Lower leg skin (tissue), 4 donors: ENCODE data around the gene FRAS1. TPM values are rescaled to one million over a fixed set of nuclear protein-coding genes. Genes with fewer than 3 reads are reported as not detected.

Experiments used
- DNase-seq, 2 donors: peaks; one replicate each; pipeline ENCODE4 v3.0.0-alpha.2; 2019; ENCODE audit warnings: low spot score in 2 of 2
- H3K4me3 ChIP-seq: fragments of 200-600 bp; sonication (generic); 2 replicates; pipeline ENCODE4 v1.5.1; 2017; ENCODE audit warnings: mild to moderate bottlenecking, low read depth; ENCODE audit not compliant: poor library complexity, severe bottlenecking
- CTCF ChIP-seq, 3 donors: fragments of 450-650 bp; IDR thresholded peaks; one replicate each; pipeline ENCODE4 v1.5.1; 2016; ENCODE audit warnings: antibody characterized with exemption in 3 of 3, mild to moderate bottlenecking in 3 of 3, moderate library complexity in 2 of 3
- POLR2A ChIP-seq, 2 donors: fragments of 450-650 bp; IDR thresholded peaks; one replicate each; pipeline ENCODE4 v1.6.1; 2016 to 2017; ENCODE audit warnings: antibody characterized with exemption in 2 of 2, mild to moderate bottlenecking in 1 of 2, moderate library complexity in 1 of 2
- WGBS, 2 donors: methylation state at CpG; one replicate each; pipeline ENCODE4 v1.1.5; 2018; 5-methylcytosine and 5-hydroxymethylcytosine counted together
- intact Hi-C: fragments of 100-400 bp; cut with DNase I; formaldehyde crosslinking; loops from one replicate; pipeline ENCODE4 v1.15.0; 2023; ENCODE audit warnings: low total_unique reads
- total RNA-seq, 4 donors: library from RNA; depleted of rRNA; stranded (reverse); fragments of >200 nt; gene quantifications; one replicate each; pipeline ENCODE4 v1.1.0, GENCODE V29; 2016

FRAS1 gene
- total RNA-seq, 4 donors from 2014 or later = 0.83 to 5.3 (median 3.0) TPM

- H3K4me3 ChIP-seq = no peak overlapping the region
- 79 to 88% methylated on average over 5 of the region's 5 CpGs for WGBS, 2 donors
- TF ChIP-seq POLR2A (IDR thresholded peaks at IDR 0.05) = no peak
- no peak for TF ChIP-seq CTCF (IDR thresholded peaks at IDR 0.05)
- no peak for DNase-seq
- intact Hi-C loops = no loop called here
These were observed 274.8 kb downstream of the FRAS1 start for GRCh38 chr4:78331965-78332364.

- intact Hi-C loops = no loop called here
- WGBS, 2 donors = 54 to 84% methylated on average over 1 of the region's 1 CpG
- H3K4me3 ChIP-seq = no peak overlapping the region
These were observed 275.9 kb downstream of the FRAS1 start for GRCh38 chr4:78332976-78333375.

GRCh38 chr4:78336093-78336943 is 279.2 kb downstream of the FRAS1 start:
- H3K4me3 ChIP-seq = no peak overlapping the region
- intact Hi-C loops = no loop called here
- DNase-seq = no peak
- TF ChIP-seq POLR2A (IDR thresholded peaks at IDR 0.05) (no peak), CTCF (IDR thresholded peaks at IDR 0.05) (no peak)
- WGBS, 2 donors = 39 to 41% methylated on average over 4 of the region's 4 CpGs

More at GRCh38 chr4:78332976-78333375, 275.9 kb downstream of the FRAS1 start:
- TF ChIP-seq POLR2A (IDR thresholded peaks at IDR 0.05) (no peak), CTCF (IDR thresholded peaks at IDR 0.05) (no peak)
- no peak for DNase-seq

- TF ChIP-seq POLR2A (IDR thresholded peaks at IDR 0.05) (no peak), CTCF (IDR thresholded peaks at IDR 0.05) (no peak)
- no peak overlapping the region for H3K4me3 ChIP-seq
- intact Hi-C loops = no loop called here
- WGBS, 2 donors = 77 to 80% methylated on average over 9 of the region's 9 CpGs
- no peak for DNase-seq
These were observed 280.3 kb downstream of the FRAS1 start for GRCh38 chr4:78337244-78338020.

- intact Hi-C loops = no loop called here
- no peak for DNase-seq
- TF ChIP-seq CTCF (IDR thresholded peaks at IDR 0.05) = no peak
- no peak for TF ChIP-seq POLR2A (IDR thresholded peaks at IDR 0.05)
- WGBS, 2 donors = 75 to 84% methylated on average over 5 of the region's 5 CpGs
- H3K4me3 ChIP-seq = no peak overlapping the region
These were observed 285.0 kb downstream of the FRAS1 start for GRCh38 chr4:78342125-78342524.
